ENCODE data around the gene NRF1. TPM values are rescaled to one million over a fixed set of nuclear protein-coding genes. Genes with fewer than 3 reads are reported as not detected.
"Not testable (repeated sequence)": the region's sequence is repeated elsewhere in the genome, so short reads cannot be mapped to it uniquely, and the experiment has no call there.

NRF1 gene
- polyA plus RNA-seq, 2 of the 4 experiments (the other 2 are of a cell fraction): 11.2 to 18.5 TPM

GRCh38 chr7:129667551-129667950 lies 56.0 kb downstream of the NRF1 start:
- POLR2A ChIA-PET: interaction anchor here (0.6 kb wide), 1 partner anchor 54 kb away, joined by 3 read pairs; no protein-coding TSS in a partner anchor
- 91% methylated on average over 1 of the region's 1 CpG for WGBS (ENCODE audit: missing lambda C conversion rate)
- H3K4me2 ChIP-seq: no peak overlapping the region
- H3K4me3 ChIP-seq: no peak overlapping the region
- CTCF ChIA-PET: interaction anchor here (0.9 to 6.7 kb wide), 3 partner anchors 10 to 344 kb away, joined by 5 to 123 read pairs (median 59); no protein-coding TSS in a partner anchor
- TF ChIP-seq EHMT2 (IDR thresholded peaks at IDR 0.05; ENCODE audit: low read depth): no peak
- ATAC-seq (no peak), DNase-seq (ENCODE audit: low read depth in 1 of 2, low spot score in 1 of 2) (no peak), FAIRE-seq (no peak)
- H3K9me3 ChIP-seq: no peaks in the 10 kb centered on the region; the same call in 2 of the 3 replicates
- no peak overlapping the region for H3K27ac ChIP-seq
- H3K4me1 ChIP-seq: peaks cover 31% of the 10 kb centered on the region

- DNase-seq (ENCODE audit: low read depth in 1 of 2, low spot score in 1 of 2) (no peak), FAIRE-seq (no peak), ATAC-seq (no peak)
- WGBS (ENCODE audit: missing lambda C conversion rate): 95% methylated on average over 2 of the region's 2 CpGs
- no peak for TF ChIP-seq JUN (IDR thresholded peaks at IDR 0.05)
- no peak for TF ChIP-seq EHMT2 (IDR thresholded peaks at IDR 0.05; ENCODE audit: low read depth)
- no peak for TF ChIP-seq HOXB13 (CRISPR knock-in tag; IDR thresholded peaks at IDR 0.05; ENCODE audit: low read depth)
- TF ChIP-seq RFX5 (IDR thresholded peaks at IDR 0.05): no peak
- TF ChIP-seq POLR2AphosphoS2 (conservative IDR thresholded peaks at IDR 0.05; ENCODE audit: low read length): no peak
- Histone ChIP-seq H3K4me3 (no peak overlapping the region), H3K9me3 (peaks cover under 1% of the 10 kb centered on the region; the same call in 1 of the 3 replicates), H3K4me1 (peaks cover 21% of the 10 kb centered on the region), H3K4me2 (no peak overlapping the region), H3K27ac (no peak overlapping the region)
- ChIA-PET POLR2A (no interaction called here), CTCF (interaction anchor here (1.1 kb wide), 1 partner anchor 96 kb away, joined by 3 read pairs; no protein-coding TSS in a partner anchor)
These were observed 58.4 kb downstream of the NRF1 start for GRCh38 chr7:129669901-129670300.

GRCh38 chr7:129670656-129671055 lies 59.1 kb downstream of the NRF1 start:
- ATAC-seq: no peak
- DNase-seq (ENCODE audit: low read depth in 1 of 2, low spot score in 1 of 2): no peak
- Histone ChIP-seq H3K4me1 (peaks cover 14% of the 10 kb centered on the region; the same call in 2 of the 3 replicates), H3K4me3 (no peak overlapping the region), H3K9me3 (peaks cover 7% of the 10 kb centered on the region; the same call in 2 of the 3 replicates), H3K27ac (no peak overlapping the region), H3K4me2 (no peak overlapping the region)
- CTCF ChIA-PET: no interaction called here
- POLR2A ChIA-PET: no interaction called here
- FAIRE-seq: no peak
- TF ChIP-seq EHMT2 (IDR thresholded peaks at IDR 0.05; ENCODE audit: low read depth): no peak

DNA sequence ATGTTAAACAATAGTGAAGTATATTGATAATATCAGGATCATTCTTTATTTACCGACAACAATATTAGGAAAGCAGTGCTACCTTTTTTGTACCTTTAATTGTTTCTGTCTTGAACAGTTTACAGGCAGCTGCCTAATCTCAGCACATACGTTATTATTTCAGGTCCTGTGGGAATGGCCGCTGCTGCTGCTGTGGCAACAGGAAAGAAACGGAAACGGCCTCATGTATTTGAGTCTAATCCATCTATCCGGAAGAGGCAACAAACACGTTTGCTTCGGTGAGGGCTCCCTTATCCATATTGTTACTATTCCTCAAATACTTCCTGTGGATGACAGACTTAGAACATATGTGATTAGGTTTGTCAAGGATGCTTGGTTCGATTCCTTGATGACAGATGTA lies 59.7 kb downstream of the NRF1 start:
- peaks cover 7% of the 10 kb centered on the region; the same call in 2 of the 3 replicates for H3K9me3 ChIP-seq
- no peak overlapping the region for H3K4me2 ChIP-seq
- no peak for DNase-seq (ENCODE audit: low read depth in 1 of 2, low spot score in 1 of 2)
- CTCF ChIA-PET: no interaction called here
- H3K4me3 ChIP-seq: no peak overlapping the region
- ATAC-seq: no peak
- POLR2A ChIA-PET: no interaction called here
- no peak overlapping the region for H3K27ac ChIP-seq
- WGBS (ENCODE audit: missing lambda C conversion rate): 91% methylated on average over 9 of the region's 9 CpGs
- FAIRE-seq: no peak
- TF ChIP-seq CHD4 (IDR thresholded peaks at IDR 0.05; ENCODE audit: borderline replicate concordance): no peak
- no peak for TF ChIP-seq TP53 (CRISPR knock-in tag; IDR thresholded peaks at IDR 0.05)
- no peak for TF ChIP-seq PBX3 (IDR thresholded peaks at IDR 0.05)
- TF ChIP-seq RCOR1 (IDR thresholded peaks at IDR 0.05; ENCODE audit: low read depth, low read length): no peak
- no peak for TF ChIP-seq REST (IDR thresholded peaks at IDR 0.05)
- TF ChIP-seq TFCP2L1 (CRISPR knock-in tag; IDR thresholded peaks at IDR 0.05): no peak
- no peak for TF ChIP-seq JUNB (IDR thresholded peaks at IDR 0.05)
- no peak for TF ChIP-seq MAZ (IDR thresholded peaks at IDR 0.05; ENCODE audit: borderline replicate concordance, low read depth, low read length)
- peaks cover 13% of the 10 kb centered on the region; the same call in 2 of the 3 replicates for H3K4me1 ChIP-seq

DNA sequence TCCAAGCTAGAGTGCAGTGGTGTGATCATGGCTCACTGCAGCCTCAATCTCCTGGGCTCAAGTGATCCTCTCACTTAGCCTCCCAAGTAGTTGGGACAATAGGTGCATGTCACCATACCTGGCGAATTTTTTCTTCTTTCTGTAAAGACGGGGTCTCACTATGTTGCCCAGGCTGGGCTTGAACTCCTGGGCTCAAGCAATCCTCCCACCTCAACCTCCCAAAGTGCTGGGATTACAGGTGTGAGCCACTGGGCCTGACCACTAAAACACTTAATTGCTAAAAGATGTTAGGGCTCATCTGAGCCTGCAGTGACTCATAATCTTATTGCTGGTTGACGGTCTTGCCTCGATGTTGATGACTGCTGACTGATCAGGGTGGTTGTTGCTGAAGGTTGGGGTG lies 63.0 kb downstream of the NRF1 start:
- H3K27ac ChIP-seq; ATAC-seq; H3K4me3 ChIP-seq; H3K4me1 ChIP-seq; FAIRE-seq; POLR2A ChIA-PET; H3K4me2 ChIP-seq; DNase-seq (ENCODE audit: low read depth in 1 of 2, low spot score in 1 of 2); H3K9me3 ChIP-seq: not testable (repeated sequence)
- 95% methylated on average over 4 of the region's 4 CpGs for WGBS (ENCODE audit: missing lambda C conversion rate)
- CTCF ChIA-PET: interaction anchor here (2.0 to 2.4 kb wide), 2 partner anchors 10 to 150 kb away, joined by 4 to 21 read pairs; no protein-coding TSS in a partner anchor

Data from A549 (cell line).